Erythroblast (primary cell): ENCODE measurements around the gene DSCAM.

ENCODE experiments used
- GATA1 ChIP-seq: IDR thresholded peaks from 2 replicates; pipeline ENCODE4 v1.6.1; 2011; ENCODE audit warnings: low read depth, mild to moderate bottlenecking, control low read depth, low read length, moderate library complexity
- POLR2A ChIP-seq: IDR thresholded peaks from 2 replicates; pipeline ENCODE4 v1.6.1; 2011; ENCODE audit warnings: mild to moderate bottlenecking, low read length

- TF ChIP-seq POLR2A (no peak), GATA1 (no peak)
Measured at GRCh38 chr21:40465382-40465781, 381.6 kb downstream of the DSCAM start.
